H9 (cell line): ENCODE results near the gene NIPAL1. TPM values are rescaled to one million over a fixed set of nuclear protein-coding genes. Genes with fewer than 3 reads are reported as not detected.
A peak's percentile ranks its signal among the peaks of the same experiment; 100 is the strongest.

Source experiments
- DNase-seq: peaks from one replicate; pipeline ENCODE4 v3.0.0-alpha.2; 2017
- H2AFZ ChIP-seq: one replicate; pipeline ENCODE4 v1.6.1; 2013; ENCODE audit warnings: mild to moderate bottlenecking, low read length, control low read depth, moderate library complexity
- H2AK5ac ChIP-seq: 2 replicates; pipeline ENCODE4 v1.6.1; 2013; ENCODE audit warnings: low read length, control low read depth, mixed read lengths; ENCODE audit not compliant: insufficient read length
- H2BK120ac ChIP-seq: one replicate; pipeline ENCODE4 v1.6.1; 2013; ENCODE audit warnings: low read depth, mild to moderate bottlenecking, low read length, control low read depth, inconsistent platforms; ENCODE audit not compliant: poor library complexity, severe bottlenecking
- H2BK12ac ChIP-seq: 2 replicates; pipeline ENCODE4 v1.6.1; 2013; ENCODE audit warnings: low read length, control low read depth, mixed read lengths, low read depth; ENCODE audit not compliant: insufficient read length
- H2BK15ac ChIP-seq: 2 replicates; pipeline ENCODE4 v1.6.1; 2013; ENCODE audit warnings: low read depth, low read length, control low read depth
- H2BK20ac ChIP-seq: one replicate; pipeline ENCODE4 v1.6.1; 2013; ENCODE audit warnings: low read depth, mild to moderate bottlenecking, low read length, control low read depth, inconsistent platforms; ENCODE audit not compliant: poor library complexity, severe bottlenecking
- H2BK5ac ChIP-seq: 2 replicates; pipeline ENCODE4 v1.6.1; 2013; ENCODE audit warnings: low read length, control low read depth, mixed read lengths; ENCODE audit not compliant: insufficient read length
- H3K14ac ChIP-seq: 2 replicates; pipeline ENCODE4 v1.6.1; 2013; ENCODE audit warnings: low read length, control low read depth; ENCODE audit not compliant: insufficient read depth
- H3K18ac ChIP-seq: 2 replicates; pipeline ENCODE4 v1.6.1; 2013; ENCODE audit warnings: low read depth, mild to moderate bottlenecking, mixed read lengths, low read length, control low read depth; ENCODE audit not compliant: insufficient read length
- H3K23ac ChIP-seq: 2 replicates; pipeline ENCODE4 v1.6.1; 2013; ENCODE audit warnings: low read length, control low read depth, mixed read lengths, low read depth; ENCODE audit not compliant: insufficient read length
- H3K23me2 ChIP-seq: 2 replicates; pipeline ENCODE4 v1.6.1; 2013; ENCODE audit warnings: low read depth, mild to moderate bottlenecking, mixed read lengths, low read length, control low read depth; ENCODE audit not compliant: insufficient read length, poor library complexity, severe bottlenecking
- H3K27ac ChIP-seq: 2 replicates; pipeline ENCODE4 v1.5.1; 2013; ENCODE audit warnings: low read length, control low read depth, mixed read lengths, low read depth; ENCODE audit not compliant: insufficient read length
- H3K27me3 ChIP-seq: 2 replicates; pipeline ENCODE4 v1.6.1; 2013; ENCODE audit warnings: low read length, control low read depth, inconsistent platforms; ENCODE audit not compliant: insufficient read depth
- H3K4ac ChIP-seq: 2 replicates; pipeline ENCODE4 v1.6.1; 2013; ENCODE audit warnings: low read depth, mild to moderate bottlenecking, control low read depth, inconsistent platforms, low read length, moderate library complexity
- H3K4me1 ChIP-seq: 2 replicates; pipeline ENCODE4 v1.6.1; 2013; ENCODE audit warnings: low read length, control low read depth, inconsistent platforms; ENCODE audit not compliant: insufficient read depth
- H3K4me2 ChIP-seq: 2 replicates; pipeline ENCODE4 v1.6.1; 2013; ENCODE audit warnings: low read length, control low read depth, mixed read lengths; ENCODE audit not compliant: insufficient read length, insufficient read depth
- H3K56ac ChIP-seq: 2 replicates; pipeline ENCODE4 v1.6.1; 2013; ENCODE audit warnings: low read depth, mild to moderate bottlenecking, mixed read lengths, low read length, control low read depth; ENCODE audit not compliant: insufficient read length
- H3K79me1 ChIP-seq: 2 replicates; pipeline ENCODE4 v1.6.1; 2013; ENCODE audit warnings: low read depth, mild to moderate bottlenecking, moderate library complexity, low read length, control low read depth, inconsistent platforms; ENCODE audit not compliant: insufficient read depth, poor library complexity, severe bottlenecking
- H3K79me2 ChIP-seq: 2 replicates; pipeline ENCODE4 v1.6.1; 2013; ENCODE audit warnings: low read length, control low read depth, inconsistent platforms; ENCODE audit not compliant: insufficient read depth
- H3K9ac ChIP-seq: 2 replicates; pipeline ENCODE4 v1.6.1; 2013; ENCODE audit warnings: low read length, control low read depth, mixed read lengths; ENCODE audit not compliant: insufficient read length; ENCODE audit errors: extremely low read depth
- H3K9me3 ChIP-seq: one replicate; pipeline ENCODE4 v1.6.1; 2013; ENCODE audit warnings: low read depth, low read length, inconsistent platforms; ENCODE audit not compliant: control insufficient read depth
- H3T11ph ChIP-seq: one replicate; pipeline ENCODE4 v1.6.1; 2013; ENCODE audit warnings: mild to moderate bottlenecking, low read length, control low read depth, inconsistent platforms
- H4K20me1 ChIP-seq: one replicate; pipeline ENCODE4 v1.6.1; 2013; ENCODE audit not compliant: control insufficient read depth, insufficient read length, insufficient read depth
- H4K5ac ChIP-seq: 2 replicates; pipeline ENCODE4 v1.6.1; 2013; ENCODE audit warnings: low read depth, mild to moderate bottlenecking, mixed read lengths, low read length, control low read depth; ENCODE audit not compliant: insufficient read length
- H4K8ac ChIP-seq: replicated peaks from 2 replicates; pipeline ENCODE4 v1.6.1; 2013; ENCODE audit warnings: low read length, control low read depth, mixed read lengths, low read depth; ENCODE audit not compliant: insufficient read length
- H4K91ac ChIP-seq: 2 replicates; pipeline ENCODE4 v1.6.1; 2013; ENCODE audit warnings: low read depth, mild to moderate bottlenecking, moderate library complexity, mixed read lengths, low read length, control low read depth; ENCODE audit not compliant: insufficient read length
- H3K27ac Mint-ChIP-seq, 3 experiments: 2 replicates in 2 of 3; 3 replicates in 1 of 3; pipeline ENCODE4 v1.8.0; 2020 to 2021; ENCODE audit warnings: mixed read lengths in 3 of 3, mild to moderate bottlenecking in 1 of 3, moderate library complexity in 1 of 3
- H3K27me3 Mint-ChIP-seq: 2 replicates; pipeline ENCODE4 v1.8.0; 2021; ENCODE audit warnings: low read depth, mild to moderate bottlenecking, moderate library complexity, mixed read lengths
- H3K36me3 Mint-ChIP-seq, 3 experiments: 2 replicates in 2 of 3; 3 replicates in 1 of 3; pipeline ENCODE4 v1.8.0; 2020 to 2021; ENCODE audit warnings: low read depth in 3 of 3, mixed read lengths in 3 of 3; ENCODE audit not compliant: insufficient read depth in 1 of 3
- H3K4me1 Mint-ChIP-seq, 2 experiments: 2 replicates each; pipeline ENCODE4 v1.8.0; 2020; ENCODE audit warnings: mixed read lengths in 2 of 2
- H3K4me3 Mint-ChIP-seq, 2 experiments: 2 replicates in 1 of 2; 3 replicates in 1 of 2; pipeline ENCODE4 v1.8.0; 2020 to 2021; ENCODE audit warnings: mild to moderate bottlenecking in 2 of 2, mixed read lengths in 2 of 2, moderate library complexity in 1 of 2
- H3K9me3 Mint-ChIP-seq, 2 experiments: 2 replicates in 1 of 2; 3 replicates in 1 of 2; pipeline ENCODE4 v1.8.0; 2020; ENCODE audit warnings: mild to moderate bottlenecking in 2 of 2, mixed read lengths in 2 of 2, moderate library complexity in 1 of 2
- CTCF ChIP-seq: fragments of 200-600 bp; sonication (generic); conservative IDR thresholded peaks from 3 replicates; pipeline ENCODE4 v1.8.0; 2021; ENCODE audit warnings: antibody characterized with exemption, mild to moderate bottlenecking
- WGBS: extraction: QIAGEN DNeasy Blood & Tissue Kit; methylation state at CpG from one replicate; pipeline ENCODE4 v1.1.7; 2013; ENCODE audit warnings: missing lambda C conversion rate, low lambda C conversion rate, mixed read lengths; ENCODE audit not compliant: insufficient read length; ENCODE audit errors: extremely low coverage; 5-methylcytosine and 5-hydroxymethylcytosine counted together
- total RNA-seq: library from RNA; stranded (reverse); gene quantifications from 2 replicates; pipeline ENCODE4 v1.2.1, GENCODE V29; 2021

Gene NIPAL1
- total RNA-seq, 1 experiment from 2014 or later = 16.9 TPM

DNA sequence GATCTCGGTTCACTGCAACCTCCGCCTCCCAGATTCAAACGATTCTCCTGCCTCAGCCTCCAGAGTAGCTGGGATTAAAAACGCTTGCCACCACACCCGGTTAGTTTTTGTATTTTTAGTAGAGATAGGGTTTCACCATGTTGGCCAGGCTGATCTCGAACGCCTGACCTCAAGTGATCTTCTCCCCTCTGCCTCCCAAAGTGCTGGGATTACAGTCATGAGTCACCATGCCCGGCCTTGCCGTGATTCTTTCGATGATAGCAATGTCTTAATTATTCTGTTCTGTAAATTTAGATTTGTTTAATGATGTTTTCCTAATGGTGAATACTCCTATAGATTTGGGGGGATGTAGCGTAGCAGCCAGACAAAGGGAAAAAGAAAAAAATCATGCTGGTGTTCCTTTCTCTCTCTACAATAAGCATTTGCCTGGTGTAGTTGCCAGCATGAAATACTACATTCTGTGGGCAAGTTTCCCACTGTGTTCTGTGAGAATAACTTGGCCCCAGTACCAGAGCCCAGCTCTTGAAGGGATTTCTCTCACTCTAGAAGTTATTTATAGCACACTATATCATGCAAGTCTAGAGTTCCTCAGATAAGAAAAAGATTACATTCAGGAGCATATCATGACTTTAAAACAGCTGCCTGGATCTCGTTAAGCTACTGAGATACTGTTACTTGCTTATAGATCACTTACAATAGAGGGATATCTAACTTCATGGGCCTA, 15.4 kb downstream of the NIPAL1 start:
- Mint-ChIP-seq H3K9me3 (peaks cover 0 to 2% of the 10 kb centered on the region in 2 experiments; a peak in 2 of 5 replicates), H3K27me3 (no peaks in the 10 kb centered on the region), H3K27ac (peak overlapping the region in 2 of 3 experiments; percentile 17 to 83; a peak in 1 of 7 replicates), H3K36me3 (peaks cover 9 to 43% (median 32%) of the 10 kb centered on the region in 3 experiments), H3K4me3 (no peak overlapping the region; a peak in 1 of 5 replicates), H3K4me1 (peaks cover 33 to 43% of the 10 kb centered on the region in 2 experiments)
- Histone ChIP-seq H3K23me2 (no peaks in the 10 kb centered on the region), H4K8ac (no peak overlapping the region), H4K5ac (no peak overlapping the region), H3K56ac (no peak overlapping the region), H2AK5ac (no peak overlapping the region), H2BK12ac (no peak overlapping the region), H2BK20ac (no peak overlapping the region), H2AFZ (no peak overlapping the region), H2BK120ac (no peak overlapping the region), H4K20me1 (no peaks in the 10 kb centered on the region), H3T11ph (no peak overlapping the region), H3K79me1 (no peaks in the 10 kb centered on the region), H3K9me3 (no peaks in the 10 kb centered on the region), H3K27ac (no peak overlapping the region), H4K91ac (no peak overlapping the region), H3K4me2 (no peak overlapping the region), H3K27me3 (no peaks in the 10 kb centered on the region), H3K9ac (no peak overlapping the region), H3K79me2 (no peaks in the 10 kb centered on the region), H3K4ac (no peak overlapping the region), H2BK15ac (no peak overlapping the region), H3K18ac (no peak overlapping the region), H3K23ac (no peak overlapping the region), H2BK5ac (no peak overlapping the region), H3K14ac (no peak overlapping the region), H3K4me1 (peaks cover 4% of the 10 kb centered on the region; the same call in 1 of the 2 replicates)
- TF ChIP-seq CTCF = no peak
- whole genome bisulfite sequencing = no CpG with 5 or more reads among the region's 12 CpGs
- DNase-seq = no peak
